Measurements from ENCODE around the gene GALNT16. TPM values are rescaled to one million over a fixed set of nuclear protein-coding genes. Genes with fewer than 3 reads are reported as not detected.

Gene GALNT16
- total RNA-seq, 2 experiments from 2014 or later, result 0.09 TPM; not detected in 1

GRCh38 chr14:69337984-69338383 is 78.0 kb downstream of the GALNT16 start:
- CTCF ChIA-PET (ENCODE audit: unreplicated experiment), result no interaction called here
- Histone ChIP-seq H3K4me3 (ENCODE audit: low read depth, low read length, poor library complexity, severe bottlenecking) (no peak overlapping the region), H3K9me2 (ENCODE audit: insufficient read depth, low read length) (no peaks in the 10 kb centered on the region), H3K36me3 (ENCODE audit: insufficient read depth, low read length) (no peaks in the 10 kb centered on the region), H3K27ac (ENCODE audit: low read depth, low read length, poor library complexity, severe bottlenecking) (no peak overlapping the region), H3K79me2 (ENCODE audit: insufficient read depth, low read depth, low read length) (no peaks in the 10 kb centered on the region), H2AFZ (ENCODE audit: low read length) (no peak overlapping the region), H3K4me2 (ENCODE audit: low read length) (no peak overlapping the region), H3K4me1 (ENCODE audit: insufficient read depth, low read length, poor library complexity, severe bottlenecking) (peaks cover 12% of the 10 kb centered on the region), H4K20me1 (ENCODE audit: insufficient read depth, low read length) (no peaks in the 10 kb centered on the region), H3K9me3 (ENCODE audit: low read length) (no peaks in the 10 kb centered on the region)
- no TSS peak for BruUV-seq (replicated peaks)
- no peak for DNase-seq (ENCODE audit: low spot score)
- POLR2A ChIA-PET, result interaction anchor here (0.6 kb wide), 1 partner anchor 54 kb away, joined by 4 read pairs; no protein-coding TSS in a partner anchor
- TF ChIP-seq EZH2phosphoT487 (IDR thresholded peaks at IDR 0.05; ENCODE audit: borderline replicate concordance, low read depth, low read length) (no peak), CTCF (conservative IDR thresholded peaks at IDR 0.05; ENCODE audit: low read length) (no peak)
- intact Hi-C loops (cut with micrococcal nuclease; ENCODE audit: unreplicated experiment), result no loop called here

DNA sequence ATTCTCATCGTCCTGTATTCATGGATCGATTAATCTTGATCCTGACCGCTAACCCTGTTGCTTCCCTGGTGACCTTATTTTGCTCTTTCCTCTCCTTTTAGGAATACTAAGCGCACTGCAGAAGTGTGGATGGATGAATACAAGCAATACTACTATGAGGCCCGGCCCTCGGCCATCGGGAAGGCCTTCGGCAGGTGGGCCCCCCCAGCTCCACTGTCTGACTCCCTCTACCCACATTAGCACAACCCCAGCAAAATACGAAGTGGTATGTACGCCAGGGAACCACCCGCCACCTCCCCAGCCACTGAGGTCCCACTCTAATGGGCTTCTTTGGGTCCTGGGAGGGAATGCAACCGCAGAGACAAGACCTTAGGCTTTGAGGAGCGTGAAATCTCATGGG is 79.5 kb downstream of the GALNT16 start:
- Histone ChIP-seq H4K20me1 (ENCODE audit: insufficient read depth, low read length) (no peaks in the 10 kb centered on the region), H3K36me3 (ENCODE audit: insufficient read depth, low read length) (no peaks in the 10 kb centered on the region), H3K79me2 (ENCODE audit: insufficient read depth, low read depth, low read length) (no peaks in the 10 kb centered on the region), H2AFZ (ENCODE audit: low read length) (no peak overlapping the region), H3K4me2 (ENCODE audit: low read length) (no peak overlapping the region), H3K4me3 (ENCODE audit: low read depth, low read length, poor library complexity, severe bottlenecking) (no peak overlapping the region), H3K27ac (ENCODE audit: low read depth, low read length, poor library complexity, severe bottlenecking) (no peak overlapping the region), H3K9me3 (ENCODE audit: low read length) (no peaks in the 10 kb centered on the region), H3K4me1 (ENCODE audit: insufficient read depth, low read length, poor library complexity, severe bottlenecking) (peaks cover 12% of the 10 kb centered on the region), H3K9me2 (ENCODE audit: insufficient read depth, low read length) (no peaks in the 10 kb centered on the region)
- intact Hi-C loops (cut with micrococcal nuclease; ENCODE audit: unreplicated experiment), result no loop called here
- no TSS peak for BruUV-seq (replicated peaks)
- DNase-seq (ENCODE audit: low spot score), result no peak
- POLR2A ChIA-PET, result no interaction called here
- CTCF ChIA-PET (ENCODE audit: unreplicated experiment), result no interaction called here
- TF ChIP-seq CTCF (conservative IDR thresholded peaks at IDR 0.05; ENCODE audit: low read length), result no peak
- TF ChIP-seq EZH2phosphoT487 (IDR thresholded peaks at IDR 0.05; ENCODE audit: borderline replicate concordance, low read depth, low read length), result no peak

DNA sequence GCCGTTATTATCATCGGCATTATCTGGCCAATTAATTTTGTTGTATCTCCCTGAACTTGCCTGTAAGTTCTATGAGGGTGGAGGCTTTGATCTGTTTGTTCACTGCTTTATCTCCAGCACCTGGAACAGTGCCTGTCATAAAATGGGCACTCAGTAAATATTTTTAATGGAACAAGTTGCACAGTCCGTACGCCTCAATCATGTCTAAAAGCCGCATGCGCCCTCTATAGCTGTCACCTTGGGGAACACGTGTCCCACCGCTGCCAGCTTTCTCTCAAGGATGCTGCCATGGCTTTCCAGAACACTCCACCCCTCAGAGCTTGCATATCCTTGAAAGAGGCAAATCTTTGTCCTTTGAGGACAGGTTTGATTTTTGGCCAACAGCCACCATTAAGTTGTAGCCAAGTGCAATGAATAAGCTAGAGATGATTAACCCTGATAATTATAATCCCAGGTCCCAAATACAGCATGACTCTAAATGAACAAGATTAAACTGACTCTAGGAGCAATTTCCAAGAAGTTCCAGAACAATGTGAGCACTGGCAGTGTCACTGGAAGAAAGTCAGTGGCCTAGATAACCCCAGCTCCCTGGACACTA is 83.1 kb downstream of the GALNT16 start:
- no peak overlapping the region for H3K27ac ChIP-seq (ENCODE audit: low read depth, low read length, poor library complexity, severe bottlenecking)
- no peaks in the 10 kb centered on the region for H3K9me2 ChIP-seq (ENCODE audit: insufficient read depth, low read length)
- TF ChIP-seq CTCF (conservative IDR thresholded peaks at IDR 0.05; ENCODE audit: low read length) (no peak), EZH2phosphoT487 (IDR thresholded peaks at IDR 0.05; ENCODE audit: borderline replicate concordance, low read depth, low read length) (no peak)
- POLR2A ChIA-PET, result no interaction called here
- CTCF ChIA-PET (ENCODE audit: unreplicated experiment), result interaction anchor here (0.9 kb wide), 1 partner anchor 89 kb away, joined by 3 read pairs; no protein-coding TSS in a partner anchor
- no peaks in the 10 kb centered on the region for H3K36me3 ChIP-seq (ENCODE audit: insufficient read depth, low read length)
- no peaks in the 10 kb centered on the region for H4K20me1 ChIP-seq (ENCODE audit: insufficient read depth, low read length)
- H3K4me1 ChIP-seq (ENCODE audit: insufficient read depth, low read length, poor library complexity, severe bottlenecking), result no peaks in the 10 kb centered on the region
- H3K9me3 ChIP-seq (ENCODE audit: low read length), result no peaks in the 10 kb centered on the region
- no peak overlapping the region for H2AFZ ChIP-seq (ENCODE audit: low read length)
- no peak overlapping the region for H3K4me2 ChIP-seq (ENCODE audit: low read length)
- intact Hi-C loops (cut with micrococcal nuclease; ENCODE audit: unreplicated experiment), result no loop called here
- no peak for DNase-seq (ENCODE audit: low spot score)
- BruUV-seq (replicated peaks), result no TSS peak
- H3K4me3 ChIP-seq (ENCODE audit: low read depth, low read length, poor library complexity, severe bottlenecking), result no peak overlapping the region
- no peaks in the 10 kb centered on the region for H3K79me2 ChIP-seq (ENCODE audit: insufficient read depth, low read depth, low read length)

Measured in OCI-LY7 (cell line).